Cerebellar cortex (tissue), 1 donor: Measurements from ENCODE around the gene SEMA4A.

ENCODE experiments used
- DNase-seq: peaks from one replicate; pipeline ENCODE4 v3.0.0-alpha.2; 2015; ENCODE audit warnings: low spot score

SEMA4A gene

DNA sequence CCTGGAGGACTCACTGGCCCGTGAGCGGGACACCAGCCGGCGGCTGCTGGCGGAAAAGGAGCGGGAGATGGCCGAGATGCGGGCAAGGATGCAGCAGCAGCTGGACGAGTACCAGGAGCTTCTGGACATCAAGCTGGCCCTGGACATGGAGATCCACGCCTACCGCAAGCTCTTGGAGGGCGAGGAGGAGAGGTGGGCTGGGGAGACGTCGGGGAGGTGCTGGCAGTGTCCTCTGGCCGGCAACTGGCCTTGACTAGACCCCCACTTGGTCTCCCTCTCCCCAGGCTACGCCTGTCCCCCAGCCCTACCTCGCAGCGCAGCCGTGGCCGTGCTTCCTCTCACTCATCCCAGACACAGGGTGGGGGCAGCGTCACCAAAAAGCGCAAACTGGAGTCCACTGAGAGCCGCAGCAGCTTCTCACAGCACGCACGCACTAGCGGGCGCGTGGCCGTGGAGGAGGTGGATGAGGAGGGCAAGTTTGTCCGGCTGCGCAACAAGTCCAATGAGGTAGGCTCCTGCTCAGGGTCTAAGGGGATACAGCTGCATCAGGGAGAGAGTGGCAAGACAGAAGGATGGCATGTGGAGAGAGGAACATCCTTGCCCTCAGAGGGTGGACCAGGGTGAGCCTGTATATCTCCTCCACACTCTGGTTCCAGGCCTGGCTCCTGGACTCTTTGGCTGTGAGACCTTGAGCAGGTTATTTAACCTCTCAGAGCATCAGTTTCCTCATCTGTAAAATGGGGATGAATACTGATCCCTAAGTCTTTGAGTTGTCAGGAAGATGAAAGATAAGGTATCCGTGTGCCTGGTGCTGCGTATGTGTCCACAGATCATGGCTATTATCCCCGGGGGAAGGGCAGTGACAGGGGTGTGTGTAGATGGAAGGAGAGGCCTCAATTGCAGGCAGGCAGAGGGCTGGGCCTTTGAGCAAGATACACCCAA is 17.2 kb upstream of the SEMA4A start:
- DNase-seq = no peak

DNA sequence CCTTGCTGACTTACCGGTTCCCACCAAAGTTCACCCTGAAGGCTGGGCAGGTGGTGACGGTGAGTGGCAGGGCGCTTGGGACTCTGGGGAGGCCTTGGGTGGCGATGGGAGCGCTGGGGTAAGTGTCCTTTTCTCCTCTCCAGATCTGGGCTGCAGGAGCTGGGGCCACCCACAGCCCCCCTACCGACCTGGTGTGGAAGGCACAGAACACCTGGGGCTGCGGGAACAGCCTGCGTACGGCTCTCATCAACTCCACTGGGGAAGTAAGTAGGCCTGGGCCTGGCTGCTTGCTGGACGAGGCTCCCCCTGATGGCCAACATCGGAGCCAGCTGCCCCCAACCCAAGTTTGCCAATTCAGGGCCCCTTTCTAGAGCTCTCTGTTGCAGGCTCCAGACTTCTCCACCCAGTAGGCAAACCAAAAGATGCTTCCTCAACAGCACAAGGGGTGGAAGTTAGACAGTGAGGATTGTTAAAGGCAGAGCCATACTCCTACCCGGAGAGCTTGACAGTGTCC is 16.4 kb upstream of the SEMA4A start:
- DNase-seq = no peak

GRCh38 chr1:156138458-156138867 is 14.9 kb upstream of the SEMA4A start:
- no peak for DNase-seq

DNA sequence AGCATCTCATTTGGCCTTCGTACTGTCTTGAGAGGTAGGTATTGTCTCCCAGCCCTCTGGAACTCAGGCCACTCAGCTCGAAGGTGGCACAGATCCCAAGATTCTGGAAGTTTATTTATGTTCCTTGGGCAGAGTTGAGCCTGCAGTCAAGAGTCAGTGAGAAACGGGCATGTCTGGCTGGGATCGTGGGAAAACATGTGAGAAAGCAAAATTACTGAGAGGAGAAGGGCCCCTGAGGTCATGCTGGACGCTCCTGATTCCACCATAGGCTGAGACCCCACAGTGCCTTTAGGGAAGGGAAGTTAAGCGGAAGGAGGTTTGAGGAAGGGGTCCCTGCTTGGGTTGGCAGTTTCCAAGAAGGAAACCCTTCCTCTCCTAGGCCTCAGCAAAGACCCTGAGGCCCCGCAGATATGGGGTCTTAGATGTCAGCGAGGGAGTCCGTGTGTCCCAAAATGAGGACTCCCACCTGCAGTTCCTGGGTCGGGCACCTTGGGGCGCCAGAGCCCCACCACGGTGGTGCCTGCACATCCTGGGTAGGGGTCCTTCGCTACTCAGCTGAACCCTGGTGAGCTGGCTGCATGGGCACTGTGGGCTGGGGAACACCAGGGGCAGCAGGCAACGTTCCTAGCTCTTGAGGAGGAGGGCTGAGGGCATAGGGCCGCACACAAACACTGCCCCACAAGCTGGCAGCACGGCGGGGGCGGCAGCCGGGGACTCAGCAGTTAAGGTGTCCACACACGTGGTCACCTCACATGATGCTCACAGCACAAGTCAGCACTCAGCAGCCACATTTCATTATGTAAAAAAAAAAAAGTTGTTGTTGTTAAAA is 12.3 kb upstream of the SEMA4A start:
- no peak for DNase-seq

DNA sequence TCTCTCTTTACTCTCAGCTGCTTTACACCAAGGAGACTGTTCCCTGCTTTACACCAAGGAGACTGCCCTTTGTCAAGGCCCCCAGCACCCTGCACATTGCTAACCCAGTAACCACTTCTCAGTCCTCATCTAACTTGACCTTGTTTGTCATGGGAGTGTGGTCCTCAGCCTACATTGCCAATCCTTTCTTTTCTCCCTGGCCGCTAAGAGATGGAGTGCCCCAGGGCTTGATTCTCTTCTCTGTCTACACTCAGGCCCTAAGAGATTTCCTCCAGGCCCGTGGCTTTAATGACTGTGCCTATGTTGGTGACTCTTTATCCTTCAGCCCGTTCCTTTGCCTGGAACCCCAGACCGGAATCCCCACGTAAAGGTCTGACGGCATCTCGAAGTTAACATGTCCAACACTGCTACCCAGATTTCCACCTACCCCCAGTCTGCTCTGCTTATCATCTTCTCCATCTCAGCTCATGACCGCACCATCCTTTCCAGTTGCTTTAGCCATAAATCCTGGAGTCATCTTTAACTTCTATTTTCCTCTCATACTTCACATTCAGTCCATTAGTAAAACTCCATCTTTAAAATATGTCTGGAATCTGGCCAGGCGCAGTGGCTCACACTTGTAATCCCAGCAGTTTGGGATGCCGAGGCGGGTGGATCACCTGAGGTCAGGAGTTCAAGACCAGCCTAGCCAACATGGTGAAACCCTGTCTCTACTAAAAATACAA is 9.5 kb upstream of the SEMA4A start:
- no peak for DNase-seq

DNA sequence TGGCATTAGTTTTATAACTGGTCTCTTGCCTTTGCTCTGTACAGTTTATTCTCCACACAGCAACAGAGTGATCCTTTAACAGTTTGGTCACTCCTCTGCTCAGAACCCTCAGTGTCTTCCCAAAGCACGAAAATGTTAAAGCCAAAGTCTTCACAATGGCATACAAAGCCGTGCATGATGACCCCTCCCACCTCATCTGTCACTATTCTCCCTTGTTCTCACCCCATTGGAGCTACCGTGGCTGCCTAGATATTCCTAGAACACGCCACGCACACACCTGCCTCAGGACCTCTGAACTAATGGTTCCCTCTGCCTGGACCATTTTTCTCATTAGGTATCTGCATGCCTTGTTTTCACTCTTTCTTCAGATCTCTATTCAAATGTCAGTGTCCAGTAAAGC is 8.6 kb upstream of the SEMA4A start:
- DNase-seq = no peak

DNA sequence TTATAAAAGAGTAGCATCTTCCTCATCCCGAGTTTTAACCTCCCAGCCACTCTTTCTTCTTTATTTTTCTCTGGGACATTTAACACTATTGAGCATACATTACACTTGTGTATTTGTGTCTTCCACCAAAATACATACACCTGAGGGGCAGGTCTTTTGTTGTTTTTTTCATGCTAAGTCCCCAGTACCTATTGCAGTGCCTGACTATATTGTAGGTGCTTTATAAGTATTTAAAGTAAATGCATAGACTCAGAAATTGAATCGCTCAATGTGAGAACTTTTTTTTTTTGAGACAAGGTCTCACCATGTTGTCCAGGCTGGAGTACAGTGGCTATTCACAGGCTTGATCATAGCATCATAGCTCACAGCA is 7.8 kb upstream of the SEMA4A start:
- no peak for DNase-seq

- peak; percentile 88 for DNase-seq
Observed at GRCh38 chr1:156146020-156146768, 7.2 kb upstream of the SEMA4A start.

GRCh38 chr1:156146769-156147405 is 6.5 kb upstream of the SEMA4A start:
- DNase-seq = no peak

DNA sequence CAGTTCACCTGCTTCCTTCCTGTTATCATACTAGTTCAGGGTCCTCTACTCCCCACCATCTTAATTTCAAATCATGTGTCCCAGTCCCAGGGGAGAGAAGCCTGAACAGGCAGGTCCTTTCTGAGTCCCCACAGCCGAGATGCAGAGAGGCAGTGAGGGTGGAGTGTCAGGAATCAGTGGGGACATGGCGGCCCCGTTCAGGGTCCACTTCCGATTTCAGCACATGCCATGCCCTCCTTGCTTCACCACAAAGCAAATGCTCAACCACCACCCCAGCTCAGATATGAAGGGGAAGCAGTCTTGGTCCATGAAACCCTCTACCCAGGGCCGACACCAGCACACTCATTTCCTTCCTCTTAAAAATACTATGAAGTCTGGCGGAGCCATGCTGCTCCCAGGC is 5.2 kb upstream of the SEMA4A start:
- DNase-seq = no peak

GRCh38 chr1:156149374-156150332 is 3.7 kb upstream of the SEMA4A start:
- DNase-seq = no peak

DNA sequence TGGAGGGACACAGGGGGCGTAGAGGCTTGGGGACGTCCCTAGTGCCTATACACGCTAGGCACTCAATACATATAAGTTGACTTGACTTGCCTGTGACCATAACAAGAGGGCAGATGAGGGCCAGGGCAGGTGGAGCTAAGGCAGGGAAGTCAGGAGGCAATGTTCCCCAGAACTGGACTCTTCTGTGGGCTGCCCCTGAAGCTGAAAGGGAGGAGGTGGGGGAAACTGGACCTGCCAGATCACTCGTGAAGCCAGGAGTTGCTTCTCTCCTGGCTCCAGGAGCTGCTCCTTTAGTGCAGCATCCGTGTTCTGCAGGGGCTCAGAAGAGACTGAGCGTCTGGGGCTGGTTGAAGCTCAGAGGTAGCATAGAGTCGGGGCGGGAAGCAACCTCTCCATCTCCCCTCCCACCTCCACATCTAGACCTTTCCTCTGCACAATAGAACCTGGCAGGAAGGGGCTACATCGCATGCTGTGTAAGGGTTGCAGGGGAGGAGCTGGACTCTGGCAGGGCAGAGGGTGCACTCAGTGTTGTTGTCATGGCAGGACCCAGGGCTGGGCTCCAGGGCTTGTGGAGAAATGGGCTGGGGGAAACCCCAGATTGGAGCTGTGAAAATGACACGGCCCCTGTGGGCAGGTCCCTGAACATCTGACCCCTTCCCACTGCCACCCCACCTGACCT is 2.9 kb upstream of the SEMA4A start:
- DNase-seq = no peak

DNA sequence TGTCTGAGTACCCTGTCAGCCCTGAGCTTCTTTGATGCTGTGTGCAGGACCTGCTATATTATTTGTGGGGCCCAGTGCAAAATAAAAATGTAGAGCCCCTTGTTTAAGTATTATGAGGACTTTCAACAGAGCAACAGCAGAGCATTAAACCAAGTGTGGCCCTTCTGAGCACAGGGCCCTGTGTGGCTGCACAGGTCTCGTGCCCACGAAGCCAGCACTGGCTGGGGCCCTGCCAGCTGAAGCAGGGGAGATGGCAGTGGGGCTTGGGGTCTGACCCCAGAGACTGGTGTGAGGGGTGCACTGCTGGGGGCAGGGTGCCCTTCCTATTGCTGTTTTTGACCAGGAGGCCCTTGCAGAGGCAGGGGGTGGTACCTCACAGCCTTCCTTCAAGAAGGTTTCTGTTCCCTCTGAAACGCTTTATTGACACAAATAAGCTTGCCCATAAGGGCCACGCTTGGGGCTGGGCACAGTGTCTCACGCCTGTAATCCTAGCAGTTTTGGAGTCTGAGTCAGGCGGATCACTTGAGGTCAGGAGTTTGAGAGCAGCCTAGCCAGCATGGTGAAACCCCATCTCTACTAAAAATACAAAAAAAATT is 2.2 kb upstream of the SEMA4A start:
- no peak for DNase-seq

- DNase-seq = no peak
Observed at GRCh38 chr1:156152628-156153027, 757 bp upstream of the SEMA4A start.

DNA sequence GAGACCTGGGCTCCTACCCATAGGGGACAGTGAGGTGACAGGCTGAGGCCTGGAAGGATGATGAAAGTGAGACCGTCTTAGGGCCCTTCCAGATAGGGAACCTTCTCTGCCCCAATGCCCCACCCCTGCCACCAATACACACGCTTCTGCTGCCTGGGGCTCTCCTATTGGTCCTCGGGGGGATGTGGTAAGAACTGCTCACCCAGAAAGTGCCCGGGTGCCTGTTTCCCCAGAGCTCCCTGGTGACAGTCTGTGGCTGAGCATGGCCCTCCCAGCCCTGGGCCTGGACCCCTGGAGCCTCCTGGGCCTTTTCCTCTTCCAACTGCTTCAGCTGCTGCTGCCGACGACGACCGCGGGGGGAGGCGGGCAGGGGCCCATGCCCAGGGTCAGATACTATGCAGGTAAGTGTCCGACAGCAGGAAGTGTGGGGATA is 948 bp downstream of the SEMA4A start:
- DNase-seq = no peak

DNA sequence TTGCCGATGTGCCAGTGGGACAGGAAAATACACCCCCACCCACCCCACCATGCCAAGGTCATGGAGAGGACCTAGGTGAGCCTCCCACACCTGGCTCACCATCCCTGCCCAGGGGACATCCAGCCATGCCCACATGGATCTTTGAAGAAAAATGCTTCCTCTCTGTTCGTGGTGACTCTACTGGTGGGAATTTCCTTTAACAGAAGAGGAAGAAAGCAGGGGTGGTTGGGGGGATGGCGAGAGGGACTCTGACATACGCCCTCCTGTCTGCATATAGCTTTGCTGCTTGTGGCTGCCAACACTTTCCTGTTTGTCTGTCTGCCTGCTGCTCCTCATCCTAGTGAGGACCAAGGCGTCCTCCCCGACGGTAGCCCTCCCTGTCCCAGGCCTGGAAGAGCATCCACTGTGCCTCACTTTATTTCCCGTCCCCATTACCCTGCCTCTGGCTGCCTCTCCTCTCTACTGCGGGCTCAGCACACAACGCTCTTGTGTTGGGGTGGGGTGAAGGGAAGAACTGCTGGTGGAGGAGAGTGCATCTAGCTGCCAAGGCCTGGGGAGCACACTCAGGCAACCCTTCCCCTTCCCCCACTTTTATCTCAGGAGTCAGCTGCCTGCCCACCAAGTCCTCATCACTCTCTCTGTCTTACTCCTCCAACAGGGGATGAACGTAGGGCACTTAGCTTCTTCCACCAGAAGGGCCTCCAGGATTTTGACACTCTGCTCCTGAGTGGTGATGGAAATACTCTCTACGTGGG is 2.5 kb downstream of the SEMA4A start:
- no peak for DNase-seq

GRCh38 chr1:156157506-156157905 is 4.1 kb downstream of the SEMA4A start:
- no peak for DNase-seq

DNA sequence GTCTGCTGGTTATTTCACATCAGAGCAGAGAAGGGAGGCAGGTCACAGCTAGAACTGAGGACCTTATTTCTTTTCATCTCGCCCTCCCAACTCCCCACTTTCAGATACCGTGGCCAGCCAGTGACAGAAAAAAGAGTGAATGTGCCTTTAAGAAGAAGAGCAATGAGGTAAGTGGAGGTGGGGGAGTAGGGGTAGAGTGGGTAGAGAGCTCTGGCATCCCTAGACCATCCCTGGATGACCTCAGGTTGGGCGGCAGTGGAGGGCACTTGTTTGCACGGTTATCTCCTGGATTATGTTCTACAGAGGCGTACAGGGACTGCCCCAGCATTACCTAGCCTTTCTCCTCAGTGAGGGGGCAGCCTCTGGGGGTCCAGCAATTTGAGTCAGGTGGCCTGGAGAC is 4.6 kb downstream of the SEMA4A start:
- no peak for DNase-seq
